Thoracic aorta (tissue), 2 donors: ENCODE results near the gene ABCB9. TPM values are rescaled to one million over a fixed set of nuclear protein-coding genes. Genes with fewer than 3 reads are reported as not detected.

ENCODE experiments used
- ATAC-seq: fragments of 150-250 bp; one replicate; pipeline ENCODE4 v1.8.0; 2017; ENCODE audit warnings: low read depth; ENCODE audit not compliant: insufficient number of reproducible peaks, low FRiP score
- DNase-seq: peaks from one replicate; pipeline ENCODE4 v3.0.0-alpha.2; 2020; ENCODE audit warnings: low spot score
- H3K27ac ChIP-seq, 2 donors: fragments of 200-600 bp; sonication (generic); 1 replicate in 1 of 2; 2 replicates in 1 of 2; pipeline ENCODE4 v1.5.1; 2016; ENCODE audit warnings: mild to moderate bottlenecking in 2 of 2, moderate library complexity in 2 of 2
- H3K27me3 ChIP-seq: fragments of 200-600 bp; sonication (generic); replicated peaks from 2 replicates; pipeline ENCODE4 v1.6.0; 2016; ENCODE audit warnings: mild to moderate bottlenecking; ENCODE audit not compliant: insufficient read depth
- H3K36me3 ChIP-seq: fragments of 200-600 bp; sonication (generic); one replicate; pipeline ENCODE4 v1.5.1; 2016
- H3K4me1 ChIP-seq, 2 donors: fragments of 200-600 bp; sonication (generic); 1 replicate in 1 of 2; 2 replicates in 1 of 2; pipeline versions ENCODE4 v1.5.1 to v1.6.0; 2016; ENCODE audit warnings: low read depth in 2 of 2, mild to moderate bottlenecking in 1 of 2; ENCODE audit not compliant: control insufficient read depth in 1 of 2
- H3K4me3 ChIP-seq: fragments of 200-600 bp; sonication (generic); 2 replicates; pipeline ENCODE4 v1.5.1; 2016; ENCODE audit warnings: mild to moderate bottlenecking
- H3K9me3 ChIP-seq: fragments of 200-600 bp; sonication (generic); 2 replicates; pipeline ENCODE4 v1.5.1; 2016
- total RNA-seq, 2 donors: library from RNA; depleted of rRNA; stranded (reverse); fragments of >200 nt; gene quantifications; one replicate each; pipeline versions ENCODE4 v1.1.0 to v1.2.3, GENCODE V29; 2016
- TF ChIP-seq, protein P1 (sequence below): fragments of 200-600 bp; sonication (generic); IDR thresholded peaks from one replicate; pipeline ENCODE4 v1.5.1; 2019; ENCODE audit warnings: antibody characterized with exemption

ABCB9 gene
- total RNA-seq, 2 donors from 2014 or later: 6.3 to 7.0 TPM

- Histone ChIP-seq H3K36me3 (peaks cover 7% of the 10 kb centered on the region), H3K4me3 (no peak overlapping the region), H3K27ac (no peak overlapping the region), H3K27me3 (no peaks in the 10 kb centered on the region), H3K4me1 (peaks cover 19 to 25% of the 10 kb centered on the region in 2 donors), H3K9me3 (no peaks in the 10 kb centered on the region)
- ATAC-seq: no peak
- TF ChIP-seq, protein P1, sequence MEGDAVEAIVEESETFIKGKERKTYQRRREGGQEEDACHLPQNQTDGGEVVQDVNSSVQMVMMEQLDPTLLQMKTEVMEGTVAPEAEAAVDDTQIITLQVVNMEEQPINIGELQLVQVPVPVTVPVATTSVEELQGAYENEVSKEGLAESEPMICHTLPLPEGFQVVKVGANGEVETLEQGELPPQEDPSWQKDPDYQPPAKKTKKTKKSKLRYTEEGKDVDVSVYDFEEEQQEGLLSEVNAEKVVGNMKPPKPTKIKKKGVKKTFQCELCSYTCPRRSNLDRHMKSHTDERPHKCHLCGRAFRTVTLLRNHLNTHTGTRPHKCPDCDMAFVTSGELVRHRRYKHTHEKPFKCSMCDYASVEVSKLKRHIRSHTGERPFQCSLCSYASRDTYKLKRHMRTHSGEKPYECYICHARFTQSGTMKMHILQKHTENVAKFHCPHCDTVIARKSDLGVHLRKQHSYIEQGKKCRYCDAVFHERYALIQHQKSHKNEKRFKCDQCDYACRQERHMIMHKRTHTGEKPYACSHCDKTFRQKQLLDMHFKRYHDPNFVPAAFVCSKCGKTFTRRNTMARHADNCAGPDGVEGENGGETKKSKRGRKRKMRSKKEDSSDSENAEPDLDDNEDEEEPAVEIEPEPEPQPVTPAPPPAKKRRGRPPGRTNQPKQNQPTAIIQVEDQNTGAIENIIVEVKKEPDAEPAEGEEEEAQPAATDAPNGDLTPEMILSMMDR: no peak
- no peak for DNase-seq
Measured at GRCh38 chr12:122988036-122988435, 21.8 kb upstream of the ABCB9 start.

DNA sequence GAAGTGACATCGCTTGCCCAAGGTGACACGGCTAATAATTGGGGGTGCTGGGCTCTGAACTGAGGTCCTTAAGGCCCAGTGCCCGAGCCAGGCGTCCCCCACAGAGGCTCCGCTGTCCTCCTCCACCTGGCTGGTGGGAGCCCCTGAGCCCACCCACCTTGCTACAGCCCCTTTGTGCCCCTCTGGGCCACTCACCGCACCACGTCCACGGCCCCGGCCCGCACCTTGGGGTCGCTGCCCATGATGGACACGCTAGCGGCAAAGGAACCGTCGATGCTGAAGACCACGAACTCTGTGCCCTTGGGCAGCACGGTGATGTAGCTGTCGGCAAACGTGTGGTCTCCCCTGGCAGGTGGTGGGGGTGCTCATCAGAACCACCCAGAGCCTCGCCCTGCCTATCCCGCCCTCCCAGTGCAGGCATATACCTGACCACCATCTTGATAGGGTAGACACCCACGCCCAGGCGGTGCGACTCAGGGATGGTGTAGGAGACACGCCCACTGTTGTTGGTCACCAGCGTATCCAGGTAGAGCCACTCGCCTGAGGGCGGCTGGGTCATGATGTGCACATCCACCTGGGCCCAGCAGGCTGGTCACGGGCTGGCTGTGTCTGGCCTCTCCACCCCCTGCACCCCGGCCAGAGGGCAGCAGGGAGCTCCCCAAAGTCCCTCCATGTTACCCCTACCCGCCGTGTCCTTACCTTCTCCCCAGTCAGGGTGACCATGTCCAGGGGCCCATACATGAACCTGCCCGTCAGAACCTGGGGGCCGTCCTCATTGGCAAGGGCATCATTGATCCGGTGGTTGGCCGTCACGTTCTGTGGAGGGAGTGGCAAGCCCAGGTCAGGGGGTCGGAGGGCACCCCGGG, 21.1 kb upstream of the ABCB9 start:
- TF ChIP-seq, protein P1: no peak
- ATAC-seq (no peak), DNase-seq (no peak)
- H3K27me3 ChIP-seq: no peaks in the 10 kb centered on the region
- no peaks in the 10 kb centered on the region for H3K9me3 ChIP-seq
- H3K36me3 ChIP-seq: peaks cover 7% of the 10 kb centered on the region
- H3K27ac ChIP-seq: no peak overlapping the region
- H3K4me1 ChIP-seq: peaks cover 25 to 33% of the 10 kb centered on the region in 2 donors
- no peak overlapping the region for H3K4me3 ChIP-seq

DNA sequence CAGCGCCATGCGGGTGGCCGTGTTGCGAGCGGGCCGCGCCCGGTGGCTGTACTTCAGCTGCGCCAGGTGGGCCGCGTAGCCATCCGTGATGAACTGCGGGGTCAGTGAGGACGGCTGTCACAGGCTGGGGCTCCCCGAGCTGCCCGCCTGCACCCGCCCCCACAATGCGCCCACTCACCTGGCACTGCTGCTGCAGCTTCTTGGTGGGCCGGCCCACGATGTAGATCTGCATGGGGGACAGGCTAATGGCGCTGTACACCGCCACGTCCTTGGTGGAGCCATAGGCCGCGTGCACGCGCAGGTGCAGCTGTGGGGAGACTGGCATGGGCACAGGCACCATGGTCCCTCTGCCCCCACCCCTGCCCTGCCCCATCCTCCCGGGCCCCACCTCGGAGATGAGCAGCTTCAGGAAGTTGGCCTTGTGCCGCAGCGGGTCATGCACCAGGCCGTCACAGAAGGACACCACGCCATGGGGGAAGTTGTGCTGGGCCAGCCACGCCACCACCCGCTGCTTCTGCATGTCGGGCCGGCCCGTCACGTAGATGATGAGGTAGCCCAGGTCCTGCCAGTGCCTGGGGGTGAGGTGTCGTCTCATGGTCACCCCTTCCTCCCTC, 20.1 kb upstream of the ABCB9 start:
- no peak overlapping the region for H3K27ac ChIP-seq
- no peak overlapping the region for H3K4me3 ChIP-seq
- peaks cover 34 to 42% of the 10 kb centered on the region in 2 donors for H3K4me1 ChIP-seq
- ATAC-seq (no peak), DNase-seq (no peak)
- no peaks in the 10 kb centered on the region for H3K9me3 ChIP-seq
- no peaks in the 10 kb centered on the region for H3K27me3 ChIP-seq
- TF ChIP-seq, protein P1: no peak
- peaks cover 7% of the 10 kb centered on the region for H3K36me3 ChIP-seq

GRCh38 chr12:122985338-122986257, 19.3 kb upstream of the ABCB9 start:
- TF ChIP-seq, protein P1: no peak
- no peaks in the 10 kb centered on the region for H3K9me3 ChIP-seq
- H3K36me3 ChIP-seq: peaks cover 7% of the 10 kb centered on the region
- H3K27ac ChIP-seq: peak overlapping the region; percentile 82 to 89
- no peaks in the 10 kb centered on the region for H3K27me3 ChIP-seq
- DNase-seq: no peak
- ATAC-seq: no peak
- no peak overlapping the region for H3K4me3 ChIP-seq
- peaks cover 37 to 46% of the 10 kb centered on the region in 2 donors for H3K4me1 ChIP-seq
